Stimulated activated naive CD8-positive, alpha-beta T cell treated with anti-CD3 and anti-CD28 coated beads, Interleukin-15, Interleukin-2, amounts not matched to agents 100 ng/mL and 50 ng/mL, for 24 hours (primary cell): ENCODE data around the gene NKX6-1.
A peak's percentile ranks its signal among the peaks of the same experiment; 100 is the strongest.

Experiments
- H3K27ac Mint-ChIP-seq: one replicate; pipeline ENCODE4 v1.8.0; 2021; ENCODE audit warnings: mild to moderate bottlenecking, mixed read lengths
- H3K27me3 Mint-ChIP-seq: one replicate; pipeline ENCODE4 v1.8.0; 2021; ENCODE audit warnings: mixed read lengths
- H3K36me3 Mint-ChIP-seq: one replicate; pipeline ENCODE4 v1.8.0; 2021; ENCODE audit warnings: low read depth, mixed read lengths
- H3K4me1 Mint-ChIP-seq: one replicate; pipeline ENCODE4 v1.8.0; 2021; ENCODE audit warnings: low read depth, mixed read lengths
- H3K4me3 Mint-ChIP-seq: one replicate; pipeline ENCODE4 v1.8.0; 2021; ENCODE audit warnings: mild to moderate bottlenecking, mixed read lengths
- H3K9me3 Mint-ChIP-seq: one replicate; pipeline ENCODE4 v1.8.0; 2021; ENCODE audit warnings: mixed read lengths

The NKX6-1 gene

DNA sequence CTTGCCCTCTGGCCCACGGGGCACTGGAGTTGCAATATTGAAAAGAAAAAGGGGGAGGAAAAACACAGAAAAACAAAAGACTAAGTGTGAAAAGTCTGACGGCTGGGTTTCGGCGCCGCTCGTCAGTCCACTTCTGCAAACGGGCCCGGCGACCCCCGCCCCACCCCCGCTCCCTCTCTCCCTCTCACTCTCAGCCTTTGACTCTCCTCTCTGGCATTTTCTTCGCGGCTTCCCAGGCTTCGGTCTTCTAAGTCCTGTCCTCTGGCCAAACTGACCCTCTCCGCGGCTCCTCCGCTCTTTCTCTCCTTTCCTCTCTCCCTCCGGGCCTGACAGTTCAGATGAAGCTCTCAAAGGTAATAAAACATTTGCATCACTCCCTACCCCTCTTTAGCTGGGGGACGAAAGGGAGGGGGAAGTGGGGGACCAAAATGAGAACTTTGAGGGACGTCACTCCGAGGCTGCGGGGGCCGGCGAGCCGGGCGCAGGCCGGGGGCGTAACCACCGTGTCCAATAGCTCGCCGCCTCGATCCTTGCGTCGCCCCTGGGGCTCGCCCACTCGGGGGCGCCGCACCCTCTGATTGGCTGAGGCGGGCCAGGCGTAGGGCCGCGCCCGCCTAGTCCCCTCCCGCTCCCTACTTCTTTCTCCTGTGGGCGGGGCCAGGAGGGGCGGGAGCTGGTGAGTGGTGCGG is at the start of gene NKX6-1:
NKX6-1 (minus strand) TSS at position 358 of the 689 bp plus-strand sequence. CDS start 1,064 bp downstream, outside the sequence.
- Mint-ChIP-seq H3K4me1 (peaks cover 22% of the 10 kb centered on the region), H3K27ac (no peak within 1 kb of the TSS), H3K4me3 (peak within 1 kb of the TSS; percentile 79), H3K36me3 (no peaks in the 10 kb centered on the region), H3K9me3 (peaks cover 12% of the 10 kb centered on the region), H3K27me3 (peaks cover 91% of the 10 kb centered on the region)

DNA sequence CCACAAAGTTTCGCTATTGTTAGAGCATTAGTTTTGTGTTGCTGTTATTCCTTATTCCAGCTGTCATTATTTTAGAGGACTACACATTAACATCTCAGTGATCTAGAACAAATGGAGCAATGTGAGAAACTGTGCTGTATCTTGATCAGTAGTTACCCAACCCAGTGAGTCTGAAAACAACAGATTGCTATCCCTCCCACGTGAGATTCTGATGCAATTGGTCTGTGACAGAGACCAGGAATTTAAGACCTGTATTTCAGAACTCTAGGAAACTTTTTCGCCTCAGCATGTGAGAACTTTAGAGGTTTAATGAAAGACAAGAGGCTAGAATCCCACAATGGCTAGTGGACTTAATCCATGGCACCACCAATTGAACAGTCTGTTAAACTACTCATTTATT is 48.1 kb upstream of the NKX6-1 start:
- H3K9me3 Mint-ChIP-seq: no peaks in the 10 kb centered on the region
- H3K4me1 Mint-ChIP-seq: no peaks in the 10 kb centered on the region
- no peak overlapping the region for H3K4me3 Mint-ChIP-seq
- H3K36me3 Mint-ChIP-seq: no peaks in the 10 kb centered on the region
- H3K27ac Mint-ChIP-seq: no peak overlapping the region
- H3K27me3 Mint-ChIP-seq: peaks cover 9% of the 10 kb centered on the region

DNA sequence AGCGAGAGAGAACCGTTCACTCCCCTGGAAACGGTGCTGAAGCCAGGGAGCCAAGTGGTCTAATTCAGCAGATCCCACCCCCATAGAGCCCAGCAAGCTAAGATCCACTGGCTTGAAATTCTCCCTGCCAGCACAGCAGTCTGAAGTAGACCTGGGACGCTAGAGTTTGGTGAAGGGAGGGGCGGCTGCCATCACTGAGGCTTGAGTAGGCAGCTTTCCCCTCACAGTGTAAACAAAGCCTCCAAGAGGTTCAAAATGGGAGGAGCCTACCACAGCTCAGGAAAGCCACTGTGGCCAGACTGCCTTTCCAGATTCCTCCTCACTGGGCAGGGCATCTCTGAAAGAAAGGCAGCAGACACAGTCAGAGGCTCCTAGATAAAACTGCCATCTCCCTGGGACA is 46.0 kb upstream of the NKX6-1 start:
- Mint-ChIP-seq H3K4me1 (no peaks in the 10 kb centered on the region), H3K27ac (no peak overlapping the region), H3K4me3 (no peak overlapping the region), H3K27me3 (peaks cover 9% of the 10 kb centered on the region), H3K36me3 (no peaks in the 10 kb centered on the region), H3K9me3 (no peaks in the 10 kb centered on the region)

DNA sequence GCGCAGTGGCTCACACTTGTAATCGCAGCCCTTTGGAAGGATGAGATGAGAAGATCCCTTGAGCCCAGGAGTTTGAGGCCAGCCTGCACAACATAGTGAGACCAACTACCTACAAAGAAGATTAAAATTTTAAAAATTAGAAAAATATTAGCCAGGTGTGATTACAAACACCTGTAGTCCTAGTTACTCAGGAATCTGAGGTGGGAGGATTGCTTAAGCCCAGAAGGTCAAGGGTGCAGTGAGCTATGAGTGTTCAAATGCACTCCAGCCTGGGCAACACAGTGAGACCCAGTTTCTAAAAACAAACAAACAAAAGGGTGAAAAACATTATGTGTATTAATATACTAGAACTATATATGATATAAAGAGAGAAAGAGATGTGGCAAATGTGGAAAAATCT is 36.8 kb upstream of the NKX6-1 start:
- H3K36me3 Mint-ChIP-seq: no peaks in the 10 kb centered on the region
- H3K4me1 Mint-ChIP-seq: no peaks in the 10 kb centered on the region
- peaks cover 13% of the 10 kb centered on the region for H3K27me3 Mint-ChIP-seq
- no peaks in the 10 kb centered on the region for H3K9me3 Mint-ChIP-seq
- no peak overlapping the region for H3K4me3 Mint-ChIP-seq
- no peak overlapping the region for H3K27ac Mint-ChIP-seq

DNA sequence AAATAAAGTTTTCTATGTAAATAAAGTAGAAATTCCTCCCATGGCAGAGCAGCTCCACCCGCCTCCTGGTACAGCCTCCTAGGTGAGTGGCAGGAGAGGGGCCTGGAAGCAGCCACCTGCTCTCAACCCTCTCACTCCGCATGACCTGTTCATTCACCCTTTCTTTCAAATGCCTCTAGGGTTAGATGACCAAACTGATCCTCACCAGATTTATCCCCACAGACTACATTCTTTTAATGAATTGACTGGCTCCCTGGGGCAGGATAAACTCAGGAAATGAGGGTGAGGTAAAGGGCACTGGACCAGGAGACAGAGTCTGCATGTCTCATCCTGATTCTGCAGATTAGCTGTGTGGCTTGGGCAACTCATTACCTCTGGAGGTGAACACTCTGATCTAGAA is 32.6 kb upstream of the NKX6-1 start:
- H3K4me1 Mint-ChIP-seq: no peaks in the 10 kb centered on the region
- no peak overlapping the region for H3K4me3 Mint-ChIP-seq
- H3K9me3 Mint-ChIP-seq: no peaks in the 10 kb centered on the region
- H3K27me3 Mint-ChIP-seq: peaks cover 22% of the 10 kb centered on the region
- no peak overlapping the region for H3K27ac Mint-ChIP-seq
- no peaks in the 10 kb centered on the region for H3K36me3 Mint-ChIP-seq

DNA sequence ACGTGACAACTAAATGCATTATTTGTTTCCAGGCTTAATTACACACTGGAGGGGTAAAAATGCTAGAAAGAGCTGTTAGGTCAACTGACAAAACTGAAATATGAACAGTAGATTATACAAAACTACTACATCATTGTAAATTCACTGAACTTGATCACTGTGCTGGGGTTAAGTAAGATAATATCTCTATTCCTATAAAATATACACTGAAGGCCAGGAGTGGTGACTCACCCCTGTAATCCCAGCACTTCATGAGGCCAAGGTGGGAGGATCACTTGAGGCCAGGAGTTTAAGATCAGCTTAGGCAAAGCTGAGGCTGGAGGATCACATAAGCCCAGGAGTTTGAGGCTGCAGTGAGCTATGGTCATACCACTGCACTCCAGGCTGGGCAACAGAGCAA is 31.8 kb upstream of the NKX6-1 start:
- Mint-ChIP-seq H3K36me3 (no peaks in the 10 kb centered on the region), H3K4me3 (no peak overlapping the region), H3K27me3 (peaks cover 22% of the 10 kb centered on the region), H3K4me1 (no peaks in the 10 kb centered on the region), H3K27ac (no peak overlapping the region), H3K9me3 (no peaks in the 10 kb centered on the region)

DNA sequence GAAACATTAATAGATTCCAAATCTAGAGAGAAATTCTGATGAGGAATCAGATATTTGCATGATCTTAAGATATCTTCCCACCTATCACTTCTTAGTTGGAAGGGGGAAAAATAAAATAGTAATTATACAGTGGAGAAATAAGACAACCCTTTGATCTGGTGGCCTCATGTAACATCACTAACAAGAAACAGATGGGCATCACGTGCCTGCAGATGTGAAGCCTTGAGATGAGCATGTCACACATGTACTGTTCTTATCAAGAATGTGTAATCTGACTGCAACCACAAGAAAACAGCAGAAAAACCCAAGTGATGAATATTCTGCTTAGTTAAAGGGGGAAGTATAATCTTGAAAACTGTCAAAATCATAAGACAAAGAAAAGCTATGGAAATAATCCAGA is 31.4 kb upstream of the NKX6-1 start:
- no peak overlapping the region for H3K4me3 Mint-ChIP-seq
- H3K36me3 Mint-ChIP-seq: no peaks in the 10 kb centered on the region
- no peaks in the 10 kb centered on the region for H3K9me3 Mint-ChIP-seq
- H3K27me3 Mint-ChIP-seq: peaks cover 22% of the 10 kb centered on the region
- H3K4me1 Mint-ChIP-seq: no peaks in the 10 kb centered on the region
- no peak overlapping the region for H3K27ac Mint-ChIP-seq

DNA sequence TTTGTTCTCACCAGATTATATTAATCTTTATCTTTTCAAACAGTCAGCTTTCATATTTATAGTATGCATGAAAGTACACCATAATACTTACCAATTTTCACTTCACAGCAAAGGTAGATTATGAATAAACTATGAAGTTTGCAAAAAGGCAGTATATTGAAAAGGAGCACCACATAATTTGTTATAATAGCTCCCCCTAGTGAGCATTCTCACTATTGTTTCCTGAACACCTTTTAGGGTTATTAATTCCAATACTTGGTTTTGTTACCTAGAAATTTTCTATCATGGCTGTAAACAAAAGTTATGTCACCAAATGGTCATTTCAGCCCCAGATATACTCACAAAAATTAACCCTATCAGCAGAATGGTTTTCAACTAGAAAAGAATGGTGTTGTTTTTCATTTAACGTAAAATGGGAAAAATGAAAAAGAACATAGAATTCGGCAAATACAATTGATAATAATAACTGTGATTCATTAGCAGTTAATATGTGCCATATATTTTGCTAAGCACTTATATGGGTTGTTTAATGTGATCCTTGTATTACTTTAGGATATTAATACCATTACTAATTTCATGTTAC is 30.2 kb upstream of the NKX6-1 start:
- H3K4me1 Mint-ChIP-seq: no peaks in the 10 kb centered on the region
- no peak overlapping the region for H3K27ac Mint-ChIP-seq
- no peak overlapping the region for H3K4me3 Mint-ChIP-seq
- H3K27me3 Mint-ChIP-seq: peaks cover 19% of the 10 kb centered on the region
- H3K36me3 Mint-ChIP-seq: no peaks in the 10 kb centered on the region
- no peaks in the 10 kb centered on the region for H3K9me3 Mint-ChIP-seq

DNA sequence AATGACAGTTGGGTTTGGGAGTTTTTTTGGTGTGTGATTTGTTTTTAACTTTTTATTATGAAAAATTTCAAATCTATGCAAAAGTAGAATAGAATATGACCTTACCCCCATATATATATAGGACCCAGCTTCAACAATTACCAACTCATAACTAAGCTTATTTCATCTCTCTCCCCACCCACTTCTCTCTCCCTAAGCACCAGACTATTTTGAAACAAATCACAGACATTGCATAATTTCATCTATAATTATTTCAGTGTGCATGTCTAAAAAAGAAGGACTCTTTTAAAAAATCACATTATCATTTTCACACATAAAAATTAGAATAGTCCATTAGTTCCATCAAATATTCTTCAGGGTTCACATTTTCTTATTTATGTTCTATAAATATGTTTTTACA is 28.3 kb upstream of the NKX6-1 start:
- H3K9me3 Mint-ChIP-seq: no peaks in the 10 kb centered on the region
- H3K36me3 Mint-ChIP-seq: no peaks in the 10 kb centered on the region

DNA sequence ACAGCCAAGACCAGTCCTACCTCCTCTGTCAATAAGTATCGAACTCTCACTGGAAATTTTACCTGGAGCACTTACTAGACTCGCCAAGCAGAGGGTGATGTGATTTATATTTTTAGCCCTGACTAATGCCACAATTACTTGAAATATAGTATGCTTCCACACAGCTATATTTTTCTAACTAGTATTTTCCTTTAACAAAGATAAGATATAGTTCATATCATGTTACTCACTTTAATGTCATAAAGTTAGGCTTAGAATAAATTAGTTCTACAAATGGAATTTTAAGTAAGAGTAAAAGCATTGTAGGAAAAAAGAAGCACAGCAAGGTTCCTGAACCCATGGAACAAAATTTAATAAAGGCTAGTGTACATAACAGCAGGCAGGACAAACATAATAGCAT is 16.0 kb upstream of the NKX6-1 start:
- Mint-ChIP-seq H3K27ac (no peak overlapping the region), H3K4me3 (no peak overlapping the region), H3K36me3 (no peaks in the 10 kb centered on the region), H3K9me3 (no peaks in the 10 kb centered on the region), H3K4me1 (no peaks in the 10 kb centered on the region), H3K27me3 (peaks cover 44% of the 10 kb centered on the region)

More for the DNA sequence above, 28.3 kb upstream of the NKX6-1 start:
- Mint-ChIP-seq H3K4me3 (no peak overlapping the region), H3K4me1 (no peaks in the 10 kb centered on the region), H3K27me3 (peaks cover 18% of the 10 kb centered on the region), H3K27ac (no peak overlapping the region)

DNA sequence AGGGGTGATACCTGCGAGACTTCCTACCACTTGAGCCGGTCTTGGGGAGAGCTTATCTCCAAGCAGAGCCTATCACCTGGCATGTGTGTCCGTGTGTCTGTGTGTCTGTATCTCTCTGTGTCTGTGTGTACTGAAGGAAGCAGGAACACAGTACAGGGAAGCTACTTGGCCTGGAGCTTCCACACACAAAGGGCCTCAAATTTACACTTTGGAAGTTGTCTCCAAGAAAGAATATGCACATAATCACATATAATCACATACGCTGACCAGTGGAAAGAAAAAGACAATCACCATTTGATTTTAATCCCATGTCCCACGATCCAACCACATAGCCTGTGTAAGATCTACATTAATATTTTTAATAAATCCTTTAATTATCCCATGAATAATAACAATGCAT is 13.2 kb upstream of the NKX6-1 start:
- no peaks in the 10 kb centered on the region for H3K9me3 Mint-ChIP-seq
- no peaks in the 10 kb centered on the region for H3K4me1 Mint-ChIP-seq
- no peak overlapping the region for H3K27ac Mint-ChIP-seq
- no peaks in the 10 kb centered on the region for H3K36me3 Mint-ChIP-seq
- H3K27me3 Mint-ChIP-seq: peaks cover 56% of the 10 kb centered on the region
- no peak overlapping the region for H3K4me3 Mint-ChIP-seq

DNA sequence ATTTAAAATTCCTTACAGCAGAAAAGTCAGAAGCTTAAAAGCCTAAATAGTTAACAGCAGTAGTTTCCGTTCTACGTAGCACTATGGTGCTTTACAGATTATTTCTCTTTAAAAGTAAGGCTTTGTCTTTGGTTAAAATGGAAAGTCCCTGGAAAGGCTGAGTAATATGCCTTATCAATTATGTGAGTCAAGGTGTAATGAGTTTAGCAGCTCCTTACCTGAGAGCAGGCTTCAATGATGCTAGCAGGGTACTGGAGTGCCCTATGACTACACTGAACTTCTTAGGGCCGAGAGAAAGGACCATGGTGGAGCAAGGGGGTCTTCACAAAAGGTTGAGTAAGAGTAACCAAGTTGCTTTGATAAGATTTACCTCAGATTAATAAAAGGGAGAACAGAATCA is 12.6 kb upstream of the NKX6-1 start:
- H3K4me1 Mint-ChIP-seq: no peaks in the 10 kb centered on the region
- H3K9me3 Mint-ChIP-seq: no peaks in the 10 kb centered on the region
- H3K36me3 Mint-ChIP-seq: no peaks in the 10 kb centered on the region
- H3K4me3 Mint-ChIP-seq: no peak overlapping the region
- H3K27ac Mint-ChIP-seq: no peak overlapping the region
- peaks cover 50% of the 10 kb centered on the region for H3K27me3 Mint-ChIP-seq

DNA sequence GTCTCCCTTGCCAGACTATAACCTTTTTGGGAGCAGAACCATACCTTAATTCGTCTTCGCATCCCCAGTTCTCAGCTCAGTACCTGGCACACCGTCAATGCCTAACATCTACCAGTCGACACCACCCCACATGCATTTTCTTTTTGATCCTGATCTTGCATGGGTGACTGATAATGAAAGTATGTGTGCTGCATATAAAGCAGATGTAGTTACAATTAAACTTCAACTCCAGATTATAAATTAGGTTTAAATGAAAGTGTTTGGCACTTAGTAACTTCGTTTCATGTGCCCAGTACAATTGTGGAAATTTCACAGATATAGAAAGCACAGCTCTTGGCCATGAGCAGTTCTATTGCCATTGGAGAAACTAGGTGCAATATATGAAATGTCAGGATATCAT is 8.8 kb upstream of the NKX6-1 start:
- peaks cover 60% of the 10 kb centered on the region for H3K27me3 Mint-ChIP-seq

DNA sequence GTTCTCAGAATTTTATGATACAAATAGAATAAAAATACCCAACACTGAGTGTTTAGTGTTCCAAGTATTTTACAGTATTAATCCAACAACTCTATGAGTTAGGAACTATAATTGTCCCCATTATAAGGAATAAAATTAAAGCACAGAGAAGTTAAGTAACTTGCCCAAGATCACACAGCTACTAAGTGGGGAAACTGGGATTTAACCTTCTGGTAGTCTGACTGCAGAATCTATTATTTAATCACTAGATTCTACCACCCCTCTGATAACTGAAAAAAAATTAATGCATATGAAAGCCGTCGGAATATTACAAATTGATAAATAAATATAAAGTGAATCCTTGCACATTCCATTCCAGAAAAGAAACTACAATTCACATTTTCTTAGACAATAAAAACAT is 5.7 kb upstream of the NKX6-1 start:
- no peaks in the 10 kb centered on the region for H3K4me1 Mint-ChIP-seq
- H3K9me3 Mint-ChIP-seq: peaks cover 7% of the 10 kb centered on the region
- no peak overlapping the region for H3K4me3 Mint-ChIP-seq
- no peaks in the 10 kb centered on the region for H3K36me3 Mint-ChIP-seq
- peaks cover 82% of the 10 kb centered on the region for H3K27me3 Mint-ChIP-seq
- H3K27ac Mint-ChIP-seq: no peak overlapping the region

More for the DNA sequence above, 8.8 kb upstream of the NKX6-1 start:
- Mint-ChIP-seq H3K4me3 (no peak overlapping the region), H3K4me1 (no peaks in the 10 kb centered on the region), H3K36me3 (no peaks in the 10 kb centered on the region), H3K27ac (no peak overlapping the region), H3K9me3 (no peaks in the 10 kb centered on the region)

DNA sequence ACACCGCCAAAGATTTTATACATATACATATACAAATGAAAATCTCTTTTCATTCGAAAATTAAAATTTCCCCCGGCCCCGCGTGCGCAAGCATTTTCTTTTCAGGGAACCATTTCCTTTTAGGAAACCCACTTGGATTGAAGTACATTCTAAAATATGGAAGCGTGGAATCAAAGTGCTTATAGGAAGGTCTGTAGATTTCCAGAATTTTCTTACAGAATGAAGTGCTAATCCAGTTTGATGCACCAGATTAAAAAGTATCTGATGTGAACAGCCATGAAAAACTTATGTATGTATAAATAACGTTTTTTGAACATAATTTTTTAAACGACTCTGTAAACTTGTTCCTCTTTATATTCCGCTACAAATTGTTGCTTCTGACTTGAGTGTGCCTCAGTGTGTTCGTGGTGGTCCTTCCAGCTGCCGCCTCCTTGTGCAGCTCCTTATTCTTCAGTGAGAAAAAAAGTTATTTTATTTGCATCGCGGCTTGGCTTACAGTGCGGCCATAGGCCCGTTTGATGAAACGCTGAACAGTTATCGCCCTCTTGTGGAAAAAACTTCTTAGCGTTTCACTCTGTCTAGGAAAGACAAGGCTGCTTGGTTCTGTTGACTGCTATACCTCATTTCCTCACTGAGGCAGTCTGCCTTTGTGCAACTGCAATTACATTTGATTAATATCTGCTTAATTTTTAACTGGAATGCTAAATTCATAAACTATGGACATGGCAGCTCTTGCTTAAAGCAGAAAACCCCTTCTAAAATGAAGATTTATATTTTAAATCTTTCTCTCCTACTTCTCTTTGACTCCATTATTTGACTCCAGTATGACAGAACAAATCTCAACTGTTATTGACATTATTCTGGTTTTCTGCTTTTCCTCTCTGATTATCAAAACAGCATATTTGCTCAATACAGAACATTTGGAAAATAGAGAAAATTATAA is 4.7 kb upstream of the NKX6-1 start:
- Mint-ChIP-seq H3K27me3 (peaks cover 82% of the 10 kb centered on the region), H3K4me3 (no peak overlapping the region), H3K27ac (no peak overlapping the region), H3K36me3 (no peaks in the 10 kb centered on the region), H3K4me1 (peaks cover 5% of the 10 kb centered on the region), H3K9me3 (peaks cover 7% of the 10 kb centered on the region)
